GM19452 (cell line): ENCODE results near the gene ADPRH.
A peak's percentile ranks its signal among the peaks of the same experiment; 100 is the strongest.

Source experiments
- ATAC-seq: cut with Tn5 transposase; IDR thresholded peaks from one replicate; pipeline ENCODE4 v1.9.1; 2021; ENCODE audit not compliant: unreplicated experiment

The ADPRH gene

GRCh38 chr3:119627461-119627860 lies 48.2 kb downstream of the ADPRH start:
- ATAC-seq = no peak

- ATAC-seq = peak; percentile 59
These were observed 49.1 kb downstream of the ADPRH start for GRCh38 chr3:119628390-119628789.

DNA sequence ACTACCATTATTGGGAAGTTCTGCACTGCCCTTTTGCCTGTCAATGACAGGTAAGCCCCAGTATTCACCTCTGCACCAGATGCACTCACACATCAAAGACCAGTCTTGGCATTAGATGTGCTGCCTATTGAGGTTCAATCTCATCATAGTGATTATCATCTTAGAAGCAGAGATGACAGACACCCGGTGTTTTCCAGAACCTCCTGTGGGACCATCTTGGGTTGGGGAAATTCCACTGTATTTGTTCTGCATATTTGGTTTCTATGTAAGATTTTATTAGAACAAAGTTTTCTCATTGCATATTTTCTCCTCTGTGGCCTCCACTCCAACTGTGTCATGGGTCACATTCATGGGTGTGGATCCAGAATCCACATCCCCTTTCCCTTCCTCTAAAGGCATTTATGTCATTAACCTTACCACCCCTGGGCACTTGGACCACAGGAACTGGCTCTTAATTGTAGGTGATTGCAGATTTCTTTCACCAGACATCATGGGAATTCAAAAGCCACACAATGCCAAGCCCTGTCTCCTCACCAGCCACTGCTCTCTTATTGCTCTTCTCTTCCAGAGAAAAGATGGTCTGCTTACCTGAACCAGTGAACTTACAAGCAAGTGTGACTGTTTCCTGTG lies 49.6 kb downstream of the ADPRH start:
- peak; percentile 41 for ATAC-seq

DNA sequence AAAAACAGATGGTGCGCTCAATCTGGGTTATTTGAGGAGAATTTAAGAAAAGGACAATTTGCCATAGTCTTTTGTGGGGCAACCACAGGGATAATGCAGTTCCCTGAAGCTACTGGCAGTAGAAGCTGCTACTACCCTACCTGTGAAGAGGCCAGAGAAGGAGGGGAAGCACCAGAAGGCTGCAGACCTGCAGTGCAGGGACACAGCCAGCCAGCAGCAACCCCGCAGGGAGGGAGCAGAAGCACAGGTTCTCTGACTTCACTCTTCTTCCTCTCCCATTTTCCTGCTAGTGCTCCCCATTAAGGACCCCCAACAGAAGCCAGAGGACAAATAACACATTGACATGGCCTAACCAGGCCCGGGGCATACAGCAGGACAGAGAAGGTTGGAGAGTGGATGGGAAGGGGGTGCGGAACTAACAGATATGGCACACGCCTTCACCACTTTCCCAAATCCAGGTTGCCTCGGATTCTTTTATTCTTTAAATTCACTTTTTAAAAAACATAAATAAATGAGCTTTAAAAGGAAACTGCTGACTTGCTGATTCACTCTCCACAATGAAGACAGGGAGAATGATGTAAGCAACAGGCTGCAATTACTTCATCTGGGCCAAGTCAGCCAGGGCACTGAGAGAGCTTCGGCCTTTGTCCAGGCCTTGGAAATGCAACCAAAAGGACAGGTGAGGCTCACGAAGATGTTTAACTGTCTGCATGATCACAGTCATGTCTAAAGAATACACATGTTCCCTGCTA lies 51.0 kb downstream of the ADPRH start:
- ATAC-seq = no peak

DNA sequence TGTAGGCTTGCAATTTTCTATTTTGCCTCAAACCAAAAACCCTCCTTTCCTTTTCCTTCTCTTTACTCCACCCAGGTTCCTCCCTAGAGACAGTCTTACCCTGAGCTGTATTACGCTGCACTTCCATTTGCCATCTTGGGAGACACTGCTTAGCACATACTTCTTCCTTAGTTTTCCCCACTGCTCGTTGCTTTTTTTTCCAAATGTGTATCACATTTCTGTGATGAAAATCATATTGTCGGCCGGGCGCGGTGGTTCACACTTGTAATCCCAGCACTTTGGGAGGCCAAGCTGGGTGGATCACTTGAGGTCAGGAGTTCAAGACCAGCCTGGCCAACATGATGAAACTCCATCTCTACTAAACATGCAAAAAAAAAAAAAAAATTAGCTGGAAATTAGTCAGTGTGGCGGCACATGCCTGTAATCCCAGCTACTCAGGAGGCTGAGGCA lies 51.6 kb downstream of the ADPRH start:
- ATAC-seq = no peak

DNA sequence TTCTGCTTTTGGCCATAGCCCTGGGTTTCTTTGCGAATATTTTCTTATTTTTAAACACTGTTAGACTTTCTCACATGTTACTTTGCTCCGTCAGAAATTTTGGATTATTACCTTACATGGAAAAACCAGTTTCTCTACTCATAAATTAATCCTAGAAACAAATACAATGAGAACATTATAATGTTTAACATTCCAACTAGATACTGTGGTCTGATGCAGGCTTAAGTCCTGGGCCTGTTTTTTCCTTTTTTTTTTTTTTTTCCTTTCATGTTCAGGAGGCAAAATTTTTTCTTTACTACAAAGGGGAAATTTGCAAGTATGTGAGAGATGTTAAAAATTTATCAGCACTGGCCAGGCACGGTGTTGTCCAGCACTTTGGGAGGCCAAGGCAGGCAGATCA lies 52.2 kb downstream of the ADPRH start:
- no peak for ATAC-seq

- no peak for ATAC-seq
These were observed 52.9 kb downstream of the ADPRH start for GRCh38 chr3:119632216-119632615.

GRCh38 chr3:119632829-119633228 lies 53.5 kb downstream of the ADPRH start:
- no peak for ATAC-seq

DNA sequence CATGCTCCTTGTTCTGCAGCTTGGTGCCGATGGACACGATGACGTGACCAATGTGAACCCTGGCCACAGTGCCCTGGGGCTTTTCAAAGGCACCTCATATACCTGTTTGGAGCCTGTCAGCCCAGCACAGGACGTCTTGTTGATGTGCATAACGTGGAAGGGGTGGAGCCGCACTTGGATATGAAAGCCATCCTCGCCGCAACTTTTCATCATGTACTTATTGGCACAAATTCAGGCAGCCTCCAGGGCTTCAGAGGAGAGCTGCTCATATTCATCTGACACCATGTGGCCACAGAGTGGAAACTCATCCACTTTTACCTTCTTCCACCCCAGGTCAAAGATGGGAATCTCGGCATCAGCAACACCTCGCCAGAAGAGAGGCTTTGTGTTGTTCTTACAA lies 56.4 kb downstream of the ADPRH start:
- no peak for ATAC-seq

DNA sequence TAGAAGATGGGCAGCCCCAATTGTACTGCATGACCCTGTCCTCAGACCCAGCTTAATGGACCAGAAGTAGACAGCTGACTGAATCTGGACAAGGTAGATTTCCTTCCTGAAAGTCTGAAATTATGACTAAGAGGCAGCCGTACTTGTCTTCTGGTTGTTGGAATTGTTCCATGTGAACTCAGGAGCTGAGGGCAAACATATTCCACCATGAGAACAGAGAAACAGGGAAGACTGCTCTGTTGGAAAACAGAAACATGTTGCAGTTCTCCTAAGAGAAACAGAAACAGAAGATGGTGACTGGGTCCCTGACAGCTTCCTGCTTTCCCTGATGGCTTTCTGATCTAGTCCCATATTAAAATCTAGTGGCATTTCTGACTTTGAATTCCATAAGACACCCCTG lies 57.0 kb downstream of the ADPRH start:
- no peak for ATAC-seq

- no peak for ATAC-seq
These were observed 57.8 kb downstream of the ADPRH start for GRCh38 chr3:119636891-119637611.

DNA sequence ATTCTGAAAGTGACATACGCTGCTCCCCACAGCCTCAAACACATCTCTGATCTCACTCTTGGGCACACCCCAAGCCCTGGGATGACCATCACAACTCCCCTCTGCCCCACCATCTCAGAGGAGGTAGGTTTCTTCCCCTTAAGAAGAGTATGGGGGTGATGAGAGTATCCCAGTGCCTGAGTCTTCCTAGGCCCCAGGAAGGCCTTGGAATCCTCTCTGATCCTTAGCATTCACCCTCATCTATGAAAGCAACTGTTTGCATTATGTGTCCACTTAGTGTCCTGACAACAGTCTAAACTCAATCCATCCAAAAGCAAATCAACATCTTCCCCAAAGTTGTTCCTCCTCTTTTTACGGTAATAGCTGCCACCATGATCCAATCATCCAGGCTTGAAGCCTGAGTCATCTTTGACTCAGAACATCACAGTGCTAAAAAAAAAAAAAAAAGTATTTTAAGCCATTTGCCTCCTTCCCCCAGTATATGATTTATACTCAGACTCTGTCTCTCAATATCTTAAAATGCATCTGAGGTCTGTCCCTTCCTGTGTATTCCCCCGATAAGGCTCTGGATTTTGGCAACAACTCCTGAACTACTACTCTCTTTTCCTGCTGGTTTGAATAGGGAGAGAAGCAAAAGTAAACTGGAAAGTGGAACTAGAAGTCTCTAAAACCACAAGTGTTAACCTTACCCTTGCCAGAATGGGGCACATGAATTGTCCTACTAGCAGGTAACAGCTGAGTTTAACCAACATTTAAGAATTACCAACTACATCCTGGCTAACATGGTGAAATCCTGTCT lies 58.6 kb downstream of the ADPRH start:
- ATAC-seq = peak; percentile 37
